Measurements from ENCODE around the gene KCTD11. TPM values are rescaled to one million over a fixed set of nuclear protein-coding genes. Genes with fewer than 3 reads are reported as not detected.

KCTD11 gene
- total and polyA plus RNA-seq, 10 of the 15 experiments (the other 5 are each of a cell fraction or from before 2014, with no cell fraction given), result 0.05 to 7.3 (median 2.9) TPM

DNA sequence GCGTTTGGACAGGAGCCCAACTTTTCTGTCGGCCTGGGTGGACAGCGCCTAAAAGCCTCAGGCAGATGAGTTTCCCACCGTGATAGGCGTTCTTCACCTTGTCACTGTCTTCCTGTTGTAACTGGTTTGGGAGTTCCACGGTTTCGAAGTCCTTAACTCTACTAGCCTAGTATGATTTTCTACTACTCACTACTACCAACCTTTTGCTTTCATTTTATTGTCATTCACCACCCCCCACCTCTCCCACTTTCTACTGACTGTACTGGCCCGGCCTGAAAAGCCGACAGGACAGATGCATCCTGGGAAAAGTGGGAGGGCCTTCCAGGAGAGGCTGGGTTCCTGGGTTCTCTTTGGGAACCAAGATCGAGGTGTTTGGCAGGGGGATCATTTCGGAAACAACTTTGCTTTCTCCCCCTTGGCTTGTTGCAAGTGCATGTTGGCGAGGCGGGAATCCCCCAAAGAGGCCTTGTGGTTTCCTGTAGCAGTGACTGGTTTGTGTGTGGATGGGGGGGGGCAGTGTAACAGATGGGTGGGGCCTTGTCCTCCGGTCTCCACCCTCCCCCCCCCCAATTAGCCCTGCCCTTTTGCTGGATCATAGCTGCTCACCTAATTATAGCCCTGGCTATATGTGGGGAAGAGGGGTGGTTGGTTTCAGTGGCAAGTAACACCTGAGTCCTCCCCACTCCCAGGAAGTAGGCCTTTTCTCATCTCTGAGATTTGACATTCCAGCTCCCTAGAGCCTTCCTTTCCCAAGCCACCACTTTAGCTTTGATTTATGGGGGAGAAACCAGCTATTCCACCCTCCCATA, 43.1 kb upstream of the KCTD11 start:
- ATAC-seq (peak; percentile 42), FAIRE-seq (peak; percentile 86), DNase-seq (ENCODE audit: low read depth, low spot score) (peak; percentile 67)
- BruUV-seq (replicated peaks), result TSS peak; percentile 92
- H3K27me3 ChIP-seq (replicated peaks in 1 of 2; ENCODE audit: control insufficient read depth in 2 of 2, insufficient read depth in 2 of 2, low read length in 1 of 2), result no peaks in the 10 kb centered on the region
- H3K27ac ChIP-seq (ENCODE audit: control insufficient read depth, insufficient read depth), result peak overlapping the region; percentile 99
- peak overlapping the region; percentile 99 for H3K4me3 ChIP-seq
- in situ Hi-C loops (cut with MboI), result no loop called here
- intact Hi-C loops (cut with micrococcal nuclease; ENCODE audit: unreplicated experiment), result loop anchor here (5.0 to 10.0 kb wide), 2 partner anchors 67 to 376 kb away; partner anchors contain the start of genes GABARAP, TP53 and WRAP53
- CTCF ChIA-PET, result interaction anchor here (0.9 to 2.1 kb wide), 5 partner anchors 16 to 67 kb away, joined by 3 to 6 read pairs (median 3); partner anchors contain the start of gene ACAP1
- no peak overlapping the region for H2AFZ ChIP-seq (ENCODE audit: control insufficient read depth, low read depth, low read length)
- SMC1A ChIA-PET (ENCODE audit: uncharacterized antibody, unreplicated experiment), result interaction anchor here (0.8 to 1.3 kb wide), 3 partner anchors 23 to 252 kb away, joined by 3 read pairs; no protein-coding TSS in a partner anchor
- H3K4me2 ChIP-seq (ENCODE audit: control insufficient read depth, insufficient read depth), result peak overlapping the region; percentile 93
- RAD21 ChIA-PET (ENCODE audit: unreplicated experiment), result interaction anchor here (1.3 to 1.5 kb wide), 2 partner anchors 28 to 89 kb away, joined by 4 to 5 read pairs; partner anchors contain the start of genes ACADVL, ACAP1 and DLG4
- H3K9me3 ChIP-seq (replicated peaks; ENCODE audit: control insufficient read depth, insufficient read depth, low read length), result no peaks in the 10 kb centered on the region
- peaks cover 23 to 35% of the 10 kb centered on the region in 2 experiments for H3K36me3 ChIP-seq (ENCODE audit: control insufficient read depth in 2 of 2, insufficient read depth in 2 of 2, low read length in 1 of 2)
- H3K79me2 ChIP-seq (ENCODE audit: control insufficient read depth, insufficient read depth, low read length), result peaks cover 51% of the 10 kb centered on the region
- POLR2A ChIA-PET, result interaction anchor here (0.6 to 2.0 kb wide), 6 partner anchors 21 to 378 kb away, joined by 3 to 9 read pairs (median 4); partner anchors contain the start of genes ACAP1, NEURL4 and TP53
- 1% methylated on average over 14 of the region's 14 CpGs for WGBS (ENCODE audit: insufficient coverage, insufficient replicate concordance, low lambda C conversion rate, missing lambda C conversion rate)
- peaks cover 21% of the 10 kb centered on the region for H3K4me1 ChIP-seq (ENCODE audit: control insufficient read depth, insufficient read depth, low read length)
- peaks cover 21% of the 10 kb centered on the region for H4K20me1 ChIP-seq (ENCODE audit: control insufficient read depth, insufficient read depth)
- H3K9ac ChIP-seq (ENCODE audit: control insufficient read depth, insufficient read depth, low read length), result peak overlapping the region; percentile 100
- TF ChIP-seq, protein P1, sequence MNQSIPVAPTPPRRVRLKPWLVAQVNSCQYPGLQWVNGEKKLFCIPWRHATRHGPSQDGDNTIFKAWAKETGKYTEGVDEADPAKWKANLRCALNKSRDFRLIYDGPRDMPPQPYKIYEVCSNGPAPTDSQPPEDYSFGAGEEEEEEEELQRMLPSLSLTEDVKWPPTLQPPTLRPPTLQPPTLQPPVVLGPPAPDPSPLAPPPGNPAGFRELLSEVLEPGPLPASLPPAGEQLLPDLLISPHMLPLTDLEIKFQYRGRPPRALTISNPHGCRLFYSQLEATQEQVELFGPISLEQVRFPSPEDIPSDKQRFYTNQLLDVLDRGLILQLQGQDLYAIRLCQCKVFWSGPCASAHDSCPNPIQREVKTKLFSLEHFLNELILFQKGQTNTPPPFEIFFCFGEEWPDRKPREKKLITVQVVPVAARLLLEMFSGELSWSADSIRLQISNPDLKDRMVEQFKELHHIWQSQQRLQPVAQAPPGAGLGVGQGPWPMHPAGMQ (IDR thresholded peaks at IDR 0.05; ENCODE audit: borderline replicate concordance), result no peak
- no peak for TF ChIP-seq ELK1 (IDR thresholded peaks at IDR 0.05; ENCODE audit: low read depth, low read length)
- TF ChIP-seq SMAD5 (IDR thresholded peaks at IDR 0.05; ENCODE audit: low read depth), result peak; percentile 31
- TF ChIP-seq ZBED1 (IDR thresholded peaks at IDR 0.05; ENCODE audit: borderline replicate concordance), result peak; percentile 59; the same call in 1 of the 2 replicates
- TF ChIP-seq, protein P2, sequence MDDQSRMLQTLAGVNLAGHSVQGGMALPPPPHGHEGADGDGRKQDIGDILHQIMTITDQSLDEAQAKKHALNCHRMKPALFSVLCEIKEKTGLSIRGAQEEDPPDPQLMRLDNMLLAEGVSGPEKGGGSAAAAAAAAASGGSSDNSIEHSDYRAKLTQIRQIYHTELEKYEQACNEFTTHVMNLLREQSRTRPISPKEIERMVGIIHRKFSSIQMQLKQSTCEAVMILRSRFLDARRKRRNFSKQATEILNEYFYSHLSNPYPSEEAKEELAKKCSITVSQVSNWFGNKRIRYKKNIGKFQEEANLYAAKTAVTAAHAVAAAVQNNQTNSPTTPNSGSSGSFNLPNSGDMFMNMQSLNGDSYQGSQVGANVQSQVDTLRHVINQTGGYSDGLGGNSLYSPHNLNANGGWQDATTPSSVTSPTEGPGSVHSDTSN (IDR thresholded peaks at IDR 0.05; ENCODE audit: insufficient replicate concordance, low read depth, low read length), result peak; percentile 3
- no peak for TF ChIP-seq CHD1 (IDR thresholded peaks at IDR 0.05; ENCODE audit: low read depth, low read length)
- no peak for TF ChIP-seq BRCA1 (IDR thresholded peaks at IDR 0.05; ENCODE audit: low read depth, low read length)
- TF ChIP-seq, protein P3, sequence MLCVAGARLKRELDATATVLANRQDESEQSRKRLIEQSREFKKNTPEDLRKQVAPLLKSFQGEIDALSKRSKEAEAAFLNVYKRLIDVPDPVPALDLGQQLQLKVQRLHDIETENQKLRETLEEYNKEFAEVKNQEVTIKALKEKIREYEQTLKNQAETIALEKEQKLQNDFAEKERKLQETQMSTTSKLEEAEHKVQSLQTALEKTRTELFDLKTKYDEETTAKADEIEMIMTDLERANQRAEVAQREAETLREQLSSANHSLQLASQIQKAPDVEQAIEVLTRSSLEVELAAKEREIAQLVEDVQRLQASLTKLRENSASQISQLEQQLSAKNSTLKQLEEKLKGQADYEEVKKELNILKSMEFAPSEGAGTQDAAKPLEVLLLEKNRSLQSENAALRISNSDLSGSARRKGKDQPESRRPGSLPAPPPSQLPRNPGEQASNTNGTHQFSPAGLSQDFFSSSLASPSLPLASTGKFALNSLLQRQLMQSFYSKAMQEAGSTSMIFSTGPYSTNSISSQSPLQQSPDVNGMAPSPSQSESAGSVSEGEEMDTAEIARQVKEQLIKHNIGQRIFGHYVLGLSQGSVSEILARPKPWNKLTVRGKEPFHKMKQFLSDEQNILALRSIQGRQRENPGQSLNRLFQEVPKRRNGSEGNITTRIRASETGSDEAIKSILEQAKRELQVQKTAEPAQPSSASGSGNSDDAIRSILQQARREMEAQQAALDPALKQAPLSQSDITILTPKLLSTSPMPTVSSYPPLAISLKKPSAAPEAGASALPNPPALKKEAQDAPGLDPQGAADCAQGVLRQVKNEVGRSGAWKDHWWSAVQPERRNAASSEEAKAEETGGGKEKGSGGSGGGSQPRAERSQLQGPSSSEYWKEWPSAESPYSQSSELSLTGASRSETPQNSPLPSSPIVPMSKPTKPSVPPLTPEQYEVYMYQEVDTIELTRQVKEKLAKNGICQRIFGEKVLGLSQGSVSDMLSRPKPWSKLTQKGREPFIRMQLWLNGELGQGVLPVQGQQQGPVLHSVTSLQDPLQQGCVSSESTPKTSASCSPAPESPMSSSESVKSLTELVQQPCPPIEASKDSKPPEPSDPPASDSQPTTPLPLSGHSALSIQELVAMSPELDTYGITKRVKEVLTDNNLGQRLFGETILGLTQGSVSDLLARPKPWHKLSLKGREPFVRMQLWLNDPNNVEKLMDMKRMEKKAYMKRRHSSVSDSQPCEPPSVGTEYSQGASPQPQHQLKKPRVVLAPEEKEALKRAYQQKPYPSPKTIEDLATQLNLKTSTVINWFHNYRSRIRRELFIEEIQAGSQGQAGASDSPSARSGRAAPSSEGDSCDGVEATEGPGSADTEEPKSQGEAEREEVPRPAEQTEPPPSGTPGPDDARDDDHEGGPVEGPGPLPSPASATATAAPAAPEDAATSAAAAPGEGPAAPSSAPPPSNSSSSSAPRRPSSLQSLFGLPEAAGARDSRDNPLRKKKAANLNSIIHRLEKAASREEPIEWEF (IDR thresholded peaks at IDR 0.05; ENCODE audit: insufficient replicate concordance, low read depth, low read length), result no peak
- no peak for TF ChIP-seq CHD2 (IDR thresholded peaks at IDR 0.05; ENCODE audit: borderline replicate concordance, low read depth, low read length)
- TF ChIP-seq, protein P4, sequence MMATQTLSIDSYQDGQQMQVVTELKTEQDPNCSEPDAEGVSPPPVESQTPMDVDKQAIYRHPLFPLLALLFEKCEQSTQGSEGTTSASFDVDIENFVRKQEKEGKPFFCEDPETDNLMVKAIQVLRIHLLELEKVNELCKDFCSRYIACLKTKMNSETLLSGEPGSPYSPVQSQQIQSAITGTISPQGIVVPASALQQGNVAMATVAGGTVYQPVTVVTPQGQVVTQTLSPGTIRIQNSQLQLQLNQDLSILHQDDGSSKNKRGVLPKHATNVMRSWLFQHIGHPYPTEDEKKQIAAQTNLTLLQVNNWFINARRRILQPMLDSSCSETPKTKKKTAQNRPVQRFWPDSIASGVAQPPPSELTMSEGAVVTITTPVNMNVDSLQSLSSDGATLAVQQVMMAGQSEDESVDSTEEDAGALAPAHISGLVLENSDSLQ (IDR thresholded peaks at IDR 0.05), result peak; percentile 50; the same call in 1 of the 2 replicates
- TF ChIP-seq PML (IDR thresholded peaks at IDR 0.05; ENCODE audit: low read length), result 0 out of 2 replicates have a peak, but pooled peaks have one; percentile 55

Measured in GM12878 (cell line).